ENCODE results near the gene BTNL3.

- no peak for TF ChIP-seq CTCF (IDR thresholded peaks at IDR 0.05; ENCODE audit: low read depth, low read length)
- TF ChIP-seq POLR2A (IDR thresholded peaks at IDR 0.05; ENCODE audit: extremely low read depth, insufficient read length) = no peak
Measured at GRCh38 chr5:181044093-181044599, 55.5 kb downstream of the BTNL3 start.
